Gastroesophageal sphincter (tissue), 3 donors: ENCODE measurements around the gene TBCD.

Experiments
- CTCF ChIP-seq, 4 experiments: fragments of 200-600 bp in 2 of 4; fragments of 450-650 bp in 2 of 4; sonication (generic) in 1 of 4; IDR thresholded peaks; one replicate each; pipeline ENCODE4 v1.5.1; 2017 to 2019; ENCODE audit warnings: antibody characterized with exemption in 4 of 4, mild to moderate bottlenecking in 2 of 4, moderate library complexity in 2 of 4
- EP300 ChIP-seq: sonication (generic); formaldehyde crosslinking; IDR thresholded peaks from one replicate; pipeline ENCODE4 v1.6.1; 2017; ENCODE audit warnings: antibody characterized with exemption, mild to moderate bottlenecking
- POLR2A ChIP-seq, 2 donors: fragments of 450-650 bp; IDR thresholded peaks; one replicate each; pipeline ENCODE4 v1.6.1; 2017; ENCODE audit warnings: antibody characterized with exemption in 2 of 2, mild to moderate bottlenecking in 2 of 2, moderate library complexity in 1 of 2
- POLR2AphosphoS5 ChIP-seq: sonication (generic); formaldehyde crosslinking; IDR thresholded peaks from one replicate; pipeline ENCODE4 v1.6.1; 2017; ENCODE audit warnings: antibody characterized with exemption

- TF ChIP-seq CTCF (IDR thresholded peaks at IDR 0.05) (no peak), POLR2AphosphoS5 (no peak), POLR2A (IDR thresholded peaks at IDR 0.05) (no peak), EP300 (no peak)
Observed at GRCh38 chr17:82962163-82962720, 210.4 kb downstream of the TBCD start.
